Adipocyte (in vitro differentiated cells): ENCODE data around the gene SLC25A15.

Source experiments
- DNase-seq: peaks from one replicate; pipeline ENCODE4 v3.0.0-alpha.2; 2015; ENCODE audit warnings: low read depth
- H3K27me3 ChIP-seq: replicated peaks from 2 replicates; pipeline ENCODE4 v1.7.0; 2013; ENCODE audit warnings: mild to moderate bottlenecking, low read length, moderate library complexity; ENCODE audit not compliant: control insufficient read depth, insufficient read depth
- H3K36me3 ChIP-seq: 2 replicates; pipeline ENCODE4 v1.7.0; 2013; ENCODE audit warnings: low read length, mild to moderate bottlenecking, moderate library complexity; ENCODE audit not compliant: control insufficient read depth, insufficient read depth, severe bottlenecking
- H3K4me1 ChIP-seq: 2 replicates; pipeline ENCODE4 v1.7.0; 2013; ENCODE audit warnings: mild to moderate bottlenecking, low read length, moderate library complexity; ENCODE audit not compliant: control insufficient read depth, insufficient read depth
- H3K4me3 ChIP-seq: 2 replicates; pipeline ENCODE4 v1.7.0; 2013; ENCODE audit warnings: mild to moderate bottlenecking, low read length, moderate library complexity
- H3K9ac ChIP-seq: 2 replicates; pipeline ENCODE4 v1.7.0; 2013; ENCODE audit warnings: mild to moderate bottlenecking, low read length, moderate library complexity
- H3K9me3 ChIP-seq: 2 replicates; pipeline ENCODE4 v1.7.0; 2013; ENCODE audit warnings: mild to moderate bottlenecking, low read length, moderate library complexity; ENCODE audit not compliant: control insufficient read depth

Gene SLC25A15

DNA sequence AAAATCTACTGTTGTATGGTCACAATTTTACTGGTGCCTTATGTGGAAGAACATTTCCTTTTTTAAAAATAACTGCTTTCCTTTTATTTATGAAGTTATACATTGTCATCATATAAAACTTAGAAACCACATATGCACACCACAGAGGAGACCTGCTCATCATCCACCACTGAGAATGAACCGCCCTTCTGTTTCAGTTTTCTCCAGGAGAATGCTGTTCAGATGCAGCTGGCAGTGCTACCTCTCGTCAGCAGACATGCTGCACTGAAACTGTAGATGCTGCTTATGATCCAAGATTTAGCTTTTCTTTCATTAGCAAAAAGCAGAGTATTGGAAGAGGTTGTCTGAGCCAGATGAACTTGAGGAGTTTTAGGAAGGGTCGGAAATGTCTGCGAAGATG is 10.1 kb downstream of the SLC25A15 start:
- DNase-seq, result no peak
- Histone ChIP-seq H3K9ac (no peak overlapping the region), H3K36me3 (peaks cover 36% of the 10 kb centered on the region), H3K4me3 (no peak overlapping the region), H3K27me3 (no peaks in the 10 kb centered on the region), H3K4me1 (no peaks in the 10 kb centered on the region), H3K9me3 (no peaks in the 10 kb centered on the region)

DNA sequence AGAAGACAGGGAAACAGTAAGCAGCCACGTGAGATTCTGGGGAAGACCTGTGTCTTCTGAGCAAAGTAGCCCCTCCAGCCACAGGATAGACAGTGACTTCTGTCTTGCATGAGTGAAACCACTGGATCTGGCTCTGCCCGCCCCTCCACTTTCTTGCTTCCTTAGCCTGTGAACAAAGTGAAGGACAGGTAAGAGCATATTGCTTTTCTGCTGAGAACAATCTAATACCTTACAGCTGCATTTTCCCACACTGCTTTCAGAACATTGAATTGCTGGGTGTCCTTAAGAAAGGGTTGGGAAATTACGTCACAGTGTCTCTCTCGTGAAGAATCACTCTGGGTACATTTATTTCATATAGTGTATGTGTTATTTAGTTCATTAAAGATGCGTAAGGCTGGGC is 11.1 kb downstream of the SLC25A15 start:
- H3K4me3 ChIP-seq, result no peak overlapping the region
- no peaks in the 10 kb centered on the region for H3K4me1 ChIP-seq
- no peaks in the 10 kb centered on the region for H3K9me3 ChIP-seq
- H3K36me3 ChIP-seq, result peaks cover 45% of the 10 kb centered on the region
- H3K27me3 ChIP-seq, result no peaks in the 10 kb centered on the region
- no peak overlapping the region for H3K9ac ChIP-seq
- DNase-seq, result no peak

DNA sequence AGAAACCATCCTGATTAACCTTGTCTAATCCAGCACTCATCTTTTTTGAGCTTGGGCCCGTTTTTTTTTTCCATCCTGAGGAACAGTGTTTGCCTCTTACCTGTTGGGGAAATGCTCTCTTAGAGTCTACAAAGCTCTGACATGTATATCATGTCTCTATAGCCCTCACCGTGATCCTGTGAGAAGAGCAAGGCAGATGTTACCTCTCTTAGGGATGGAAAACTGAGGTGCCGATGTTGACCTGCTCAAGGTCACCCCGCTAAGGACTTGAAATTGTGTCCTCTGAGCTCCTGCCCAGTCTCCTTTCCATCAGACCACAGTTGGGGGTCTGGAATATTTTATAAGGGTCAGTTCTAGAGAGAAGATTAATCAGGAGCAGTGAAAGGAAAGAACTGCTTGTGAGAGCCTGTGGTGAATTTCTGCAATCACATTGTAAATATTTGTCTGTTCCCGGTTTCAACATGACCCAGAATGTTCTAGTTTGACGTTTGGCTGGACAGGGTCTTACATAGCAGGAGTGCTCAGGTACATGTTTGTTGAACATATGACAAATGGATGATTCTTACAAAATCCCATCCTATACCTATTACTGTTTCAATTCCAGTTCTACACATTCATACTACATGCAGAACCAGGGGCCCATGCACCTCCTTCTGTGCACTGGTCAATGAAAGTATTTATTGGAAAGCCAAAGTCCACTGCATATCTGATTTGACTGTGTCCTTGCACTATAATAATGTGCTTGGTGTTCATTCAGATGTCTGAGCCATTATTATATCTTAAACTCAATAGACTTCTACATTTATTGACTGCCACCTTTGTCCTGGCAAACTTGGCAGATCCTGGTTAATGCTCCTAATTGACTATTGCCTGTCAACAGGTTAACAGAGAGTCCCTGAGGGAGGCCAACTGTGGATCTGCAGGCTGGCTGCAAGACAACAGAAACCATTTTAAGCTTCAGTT is 12.1 kb downstream of the SLC25A15 start:
- DNase-seq, result no peak
- Histone ChIP-seq H3K9ac (no peak overlapping the region), H3K9me3 (no peaks in the 10 kb centered on the region), H3K27me3 (no peaks in the 10 kb centered on the region), H3K36me3 (peaks cover 47% of the 10 kb centered on the region), H3K4me3 (no peak overlapping the region), H3K4me1 (no peaks in the 10 kb centered on the region)

DNA sequence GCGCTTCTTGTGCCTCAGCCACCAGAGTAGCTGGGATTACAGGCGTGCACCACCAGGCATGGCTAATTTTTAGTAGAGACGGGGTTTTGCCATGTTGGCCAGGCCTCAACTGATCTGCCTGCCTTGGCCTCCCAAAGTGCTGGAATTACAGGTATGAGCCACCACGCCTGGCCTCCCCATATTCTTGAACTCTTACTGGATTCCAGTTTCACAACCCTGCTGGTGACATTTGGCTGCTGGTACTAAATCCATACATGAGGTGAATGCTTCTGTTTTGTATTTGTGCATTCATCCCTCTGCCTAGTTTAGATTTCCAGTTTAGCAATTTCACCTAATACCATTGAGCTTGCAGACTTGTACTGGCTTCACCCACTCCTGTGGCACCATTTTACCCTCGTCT is 13.9 kb downstream of the SLC25A15 start:
- H3K36me3 ChIP-seq, result peaks cover 56% of the 10 kb centered on the region
- H3K9me3 ChIP-seq, result no peaks in the 10 kb centered on the region
- H3K9ac ChIP-seq, result no peak overlapping the region

GRCh38 chr13:40806241-40806640 is 16.8 kb downstream of the SLC25A15 start:
- H3K27me3 ChIP-seq, result no peaks in the 10 kb centered on the region
- no peak for DNase-seq
- H3K36me3 ChIP-seq, result peaks cover 50% of the 10 kb centered on the region
- no peaks in the 10 kb centered on the region for H3K4me1 ChIP-seq
- no peak overlapping the region for H3K9ac ChIP-seq
- H3K9me3 ChIP-seq, result no peaks in the 10 kb centered on the region
- H3K4me3 ChIP-seq, result no peak overlapping the region

More for the DNA sequence above, 13.9 kb downstream of the SLC25A15 start:
- no peaks in the 10 kb centered on the region for H3K27me3 ChIP-seq
- no peak overlapping the region for H3K4me3 ChIP-seq
- no peak for DNase-seq
- no peaks in the 10 kb centered on the region for H3K4me1 ChIP-seq

DNA sequence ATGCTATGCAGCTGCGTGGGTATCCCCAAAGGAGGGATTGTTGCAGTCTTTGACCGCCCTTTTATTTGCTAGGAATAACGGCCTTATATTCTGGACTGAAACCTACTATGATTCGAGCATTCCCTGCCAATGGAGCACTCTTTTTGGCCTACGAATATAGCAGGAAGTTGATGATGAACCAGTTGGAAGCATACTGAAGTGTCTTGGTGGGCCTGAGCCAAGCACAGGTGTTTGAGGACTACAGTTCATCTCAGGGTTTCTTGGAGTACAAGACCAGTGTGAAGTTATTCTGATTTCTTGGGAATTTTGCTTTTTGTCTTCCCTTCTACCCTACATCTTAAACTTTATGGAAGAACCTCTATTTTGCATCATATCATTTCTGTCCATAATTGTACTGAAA is 20.1 kb downstream of the SLC25A15 start:
- no peak for DNase-seq
- peaks cover 45% of the 10 kb centered on the region for H3K36me3 ChIP-seq

GRCh38 chr13:40812102-40812501 is 22.7 kb downstream of the SLC25A15 start:
- Histone ChIP-seq H3K4me3 (no peak overlapping the region), H3K9ac (no peak overlapping the region), H3K27me3 (no peaks in the 10 kb centered on the region), H3K4me1 (no peaks in the 10 kb centered on the region), H3K36me3 (peaks cover 26% of the 10 kb centered on the region), H3K9me3 (peaks cover 15% of the 10 kb centered on the region)
- no peak for DNase-seq

More for the DNA sequence above, 20.1 kb downstream of the SLC25A15 start:
- Histone ChIP-seq H3K27me3 (no peaks in the 10 kb centered on the region), H3K4me1 (no peaks in the 10 kb centered on the region), H3K9ac (no peak overlapping the region), H3K4me3 (no peak overlapping the region), H3K9me3 (no peaks in the 10 kb centered on the region)

DNA sequence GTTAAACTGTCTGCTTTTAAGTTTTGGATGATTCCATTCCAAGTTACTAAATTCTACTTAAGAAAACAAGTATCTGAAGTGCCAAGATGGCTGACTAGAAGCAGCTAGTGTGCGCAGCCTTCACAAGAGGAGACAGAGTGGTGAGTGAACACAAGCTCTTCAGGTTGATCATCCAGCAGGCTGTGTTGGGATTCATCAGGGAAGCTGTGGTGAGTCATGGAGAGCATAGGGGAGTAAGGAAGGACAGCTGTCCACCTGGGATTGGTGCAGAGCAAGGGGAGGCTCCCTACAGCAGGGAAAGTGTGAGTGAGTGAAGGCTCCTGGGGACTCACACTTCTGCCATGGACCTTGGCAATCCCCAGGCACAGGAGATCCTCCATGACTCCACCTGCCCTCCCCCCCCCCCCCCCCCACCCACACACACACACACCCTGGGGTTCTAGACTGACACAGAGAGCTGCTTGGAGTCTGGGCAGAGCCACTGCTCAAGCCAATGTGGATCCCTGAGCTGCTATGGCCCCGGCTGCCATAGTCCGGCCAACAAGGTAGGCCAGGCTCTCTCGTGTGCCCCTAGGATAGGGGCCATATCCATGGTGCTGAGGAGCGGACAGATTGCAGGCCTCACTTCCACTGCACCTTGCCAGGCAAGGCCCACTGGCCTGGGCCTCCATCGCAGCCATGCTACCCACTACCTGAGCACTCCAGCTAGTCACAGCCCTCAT is 23.5 kb downstream of the SLC25A15 start:
- Histone ChIP-seq H3K4me1 (no peaks in the 10 kb centered on the region), H3K9me3 (peaks cover 15% of the 10 kb centered on the region), H3K9ac (no peak overlapping the region), H3K27me3 (no peaks in the 10 kb centered on the region), H3K4me3 (no peak overlapping the region), H3K36me3 (peaks cover 21% of the 10 kb centered on the region)
- no peak for DNase-seq

GRCh38 chr13:40813667-40814454 is 24.4 kb downstream of the SLC25A15 start:
- peak; percentile 21 for DNase-seq
- peaks cover 20% of the 10 kb centered on the region for H3K36me3 ChIP-seq
- H3K9ac ChIP-seq, result no peak overlapping the region
- H3K4me3 ChIP-seq, result no peak overlapping the region
- peaks cover 15% of the 10 kb centered on the region for H3K9me3 ChIP-seq
- no peaks in the 10 kb centered on the region for H3K27me3 ChIP-seq
- no peaks in the 10 kb centered on the region for H3K4me1 ChIP-seq

GRCh38 chr13:40814803-40815202 is 25.4 kb downstream of the SLC25A15 start:
- Histone ChIP-seq H3K4me1 (no peaks in the 10 kb centered on the region), H3K36me3 (peaks cover 11% of the 10 kb centered on the region), H3K9me3 (peaks cover 15% of the 10 kb centered on the region), H3K9ac (no peak overlapping the region), H3K4me3 (peak overlapping the region; percentile 31), H3K27me3 (no peaks in the 10 kb centered on the region)
- peak; percentile 10 for DNase-seq

DNA sequence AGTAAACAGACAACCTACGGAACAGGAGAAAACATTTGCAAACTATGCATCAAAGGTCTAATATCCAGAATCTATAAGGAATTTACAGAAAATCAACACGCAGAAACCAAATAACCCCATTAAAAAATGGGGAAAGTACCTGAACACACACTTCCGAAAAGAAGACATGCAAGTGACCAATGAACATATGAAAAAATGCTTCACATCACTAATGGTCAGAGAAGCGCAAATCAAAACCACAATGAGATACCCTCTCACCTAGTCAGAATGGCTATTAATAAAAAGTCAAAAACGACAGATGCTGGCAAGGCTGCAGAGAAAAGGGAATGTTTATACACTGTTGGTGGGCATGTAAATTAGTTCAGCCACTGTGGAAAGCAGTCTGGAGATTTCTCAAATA is 29.5 kb downstream of the SLC25A15 start:
- Histone ChIP-seq H3K4me3 (no peak overlapping the region), H3K4me1 (no peaks in the 10 kb centered on the region), H3K27me3 (no peaks in the 10 kb centered on the region), H3K36me3 (no peaks in the 10 kb centered on the region), H3K9ac (no peak overlapping the region), H3K9me3 (peaks cover 15% of the 10 kb centered on the region)
- DNase-seq, result no peak
